Measurements from ENCODE around the gene RPS25.

The RPS25 gene

DNA sequence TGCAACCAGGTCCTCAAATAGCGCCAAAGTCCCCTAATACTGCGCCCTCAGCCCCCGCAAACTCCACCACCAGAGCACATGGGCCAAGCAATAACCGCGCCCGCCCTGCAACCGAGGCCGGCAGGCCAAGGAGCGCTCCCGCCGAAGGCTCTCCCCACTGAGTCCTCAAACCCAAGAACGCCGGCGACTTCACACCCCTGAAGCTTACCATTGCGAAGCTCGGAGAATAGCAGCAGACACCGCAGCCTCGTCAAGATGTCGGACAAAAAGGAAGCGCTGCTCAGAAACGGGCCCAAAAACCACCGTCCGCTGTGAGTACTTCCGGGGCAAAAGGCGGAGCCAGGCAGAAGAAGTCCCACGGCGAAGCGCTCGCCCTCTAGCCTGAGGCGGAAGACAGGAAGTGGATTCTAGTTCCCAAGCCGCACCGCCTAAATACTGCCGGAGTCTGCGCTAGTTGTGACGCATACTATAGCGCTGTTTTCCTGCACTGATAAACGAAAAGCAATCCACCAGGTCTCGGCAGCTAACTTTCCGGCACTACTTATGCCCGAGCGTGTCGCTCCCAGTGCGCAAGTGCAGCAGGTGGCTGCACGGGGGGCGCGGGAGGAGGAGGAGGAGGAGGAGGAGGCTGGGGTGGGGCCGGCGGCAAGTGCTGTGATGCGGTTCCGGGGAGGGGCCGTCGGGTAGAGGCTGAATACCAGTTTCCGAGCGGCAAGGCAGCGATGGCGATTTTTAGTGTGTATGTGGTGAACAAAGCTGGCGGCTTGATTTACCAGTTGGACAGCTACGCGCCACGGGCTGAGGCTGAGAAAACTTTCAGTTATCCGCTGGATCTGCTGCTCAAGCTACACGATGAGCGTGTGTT is at the start of gene RPS25, which contains the start of gene TRAPPC4:
RPS25 (minus strand) TSS at position 270 of the 865 bp plus-strand sequence; CDS start at position 211, 59 bp downstream.
TRAPPC4 (plus strand) TSS at position 693 of the 865 bp plus-strand sequence; CDS start at position 723, 30 bp downstream.
- H3K9me2 ChIP-seq (replicated peaks; ENCODE audit: control insufficient read depth, low read length) = no peaks in the 10 kb centered on the region
- peaks cover 75% of the 10 kb centered on the region for H3K36me3 ChIP-seq (ENCODE audit: control insufficient read depth, low read length)
- H3K4me2 ChIP-seq (ENCODE audit: low read length) = peak within 1 kb of the TSS; percentile 77
- TF ChIP-seq, protein P1, sequence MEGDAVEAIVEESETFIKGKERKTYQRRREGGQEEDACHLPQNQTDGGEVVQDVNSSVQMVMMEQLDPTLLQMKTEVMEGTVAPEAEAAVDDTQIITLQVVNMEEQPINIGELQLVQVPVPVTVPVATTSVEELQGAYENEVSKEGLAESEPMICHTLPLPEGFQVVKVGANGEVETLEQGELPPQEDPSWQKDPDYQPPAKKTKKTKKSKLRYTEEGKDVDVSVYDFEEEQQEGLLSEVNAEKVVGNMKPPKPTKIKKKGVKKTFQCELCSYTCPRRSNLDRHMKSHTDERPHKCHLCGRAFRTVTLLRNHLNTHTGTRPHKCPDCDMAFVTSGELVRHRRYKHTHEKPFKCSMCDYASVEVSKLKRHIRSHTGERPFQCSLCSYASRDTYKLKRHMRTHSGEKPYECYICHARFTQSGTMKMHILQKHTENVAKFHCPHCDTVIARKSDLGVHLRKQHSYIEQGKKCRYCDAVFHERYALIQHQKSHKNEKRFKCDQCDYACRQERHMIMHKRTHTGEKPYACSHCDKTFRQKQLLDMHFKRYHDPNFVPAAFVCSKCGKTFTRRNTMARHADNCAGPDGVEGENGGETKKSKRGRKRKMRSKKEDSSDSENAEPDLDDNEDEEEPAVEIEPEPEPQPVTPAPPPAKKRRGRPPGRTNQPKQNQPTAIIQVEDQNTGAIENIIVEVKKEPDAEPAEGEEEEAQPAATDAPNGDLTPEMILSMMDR (IDR thresholded peaks at IDR 0.05; ENCODE audit: low read depth, low read length, poor library complexity, severe bottlenecking) = peak; percentile 16
- no peak for TF ChIP-seq EZH2phosphoT487 (IDR thresholded peaks at IDR 0.05; ENCODE audit: borderline replicate concordance, low read length)
- H3K9me3 ChIP-seq (ENCODE audit: control insufficient read depth, insufficient read depth, low read length) = no peaks in the 10 kb centered on the region
- peaks cover 33% of the 10 kb centered on the region for H3K4me1 ChIP-seq (ENCODE audit: control insufficient read depth, low read length)
- H3K27me3 ChIP-seq (ENCODE audit: control insufficient read depth, low read length) = peaks cover 3% of the 10 kb centered on the region; the same call in 1 of the 2 replicates
- H3F3A ChIP-seq (ENCODE audit: control insufficient read depth, insufficient read depth) = peaks cover 47% of the 10 kb centered on the region
- peak within 1 kb of the TSS; percentile 93 for H3K27ac ChIP-seq (ENCODE audit: low read depth, low read length)
- H3K4me3 ChIP-seq (ENCODE audit: low read length) = peak within 1 kb of the TSS; percentile 96
- H3K79me2 ChIP-seq (ENCODE audit: control insufficient read depth, low read length) = peaks cover 71% of the 10 kb centered on the region
- H4K20me1 ChIP-seq (ENCODE audit: control insufficient read depth, insufficient read depth, low read depth, low read length) = peaks cover 6% of the 10 kb centered on the region; the same call in 1 of the 2 replicates

DNA sequence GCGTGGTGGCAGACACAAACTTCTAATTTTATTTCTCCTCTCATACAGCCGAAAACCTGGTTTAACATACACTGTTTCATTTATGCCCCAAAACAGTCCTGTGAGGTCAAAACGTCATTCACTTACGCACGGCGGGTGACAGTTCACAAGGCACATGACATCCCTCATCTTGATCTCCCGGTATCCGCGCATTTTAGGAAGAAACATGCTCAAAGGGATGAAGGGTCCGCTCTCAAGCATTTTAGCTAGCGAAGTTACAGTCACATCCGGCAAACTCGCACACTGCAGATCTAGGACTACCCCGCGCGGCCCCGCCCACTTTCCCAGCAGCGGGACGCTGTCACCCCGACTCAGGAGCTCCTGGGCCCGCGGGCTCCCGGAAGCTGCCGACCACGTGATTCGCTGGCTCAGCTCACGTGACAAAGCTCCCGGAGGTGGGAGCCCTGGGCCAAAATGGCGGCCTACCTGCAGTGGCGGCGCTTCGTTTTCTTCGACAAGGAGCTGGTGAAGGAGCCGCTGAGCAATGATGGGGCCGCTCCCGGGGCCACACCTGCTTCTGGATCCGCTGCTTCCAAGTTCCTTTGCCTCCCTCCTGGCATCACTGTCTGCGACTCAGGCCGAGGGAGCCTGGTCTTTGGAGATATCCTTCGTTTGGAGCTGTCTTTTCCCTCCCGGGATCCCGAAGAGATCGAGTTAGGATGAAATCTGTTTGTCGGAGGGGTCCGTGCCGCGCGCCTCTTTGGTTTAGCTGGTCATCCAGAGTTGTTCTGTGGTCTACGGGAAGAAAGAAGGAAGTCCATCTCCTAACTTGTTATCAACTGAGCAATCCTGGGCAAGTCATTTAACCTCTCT is 49.5 kb upstream of the RPS25 start, which contains the start of gene VPS11:
VPS11 (plus strand) TSS at position 448 of the 852 bp plus-strand sequence; CDS start at position 454, 6 bp downstream.
- Histone ChIP-seq H3K4me2 (ENCODE audit: low read length) (peak within 1 kb of the TSS; percentile 76), H3K9me3 (ENCODE audit: control insufficient read depth, insufficient read depth, low read length) (no peaks in the 10 kb centered on the region), H3K27me3 (ENCODE audit: control insufficient read depth, low read length) (no peaks in the 10 kb centered on the region), H3K36me3 (ENCODE audit: control insufficient read depth, low read length) (peaks cover 29% of the 10 kb centered on the region), H4K20me1 (ENCODE audit: control insufficient read depth, insufficient read depth, low read depth, low read length) (no peaks in the 10 kb centered on the region), H3F3A (ENCODE audit: control insufficient read depth, insufficient read depth) (peaks cover 7% of the 10 kb centered on the region; the same call in 1 of the 2 replicates), H3K4me1 (ENCODE audit: control insufficient read depth, low read length) (peaks cover 21% of the 10 kb centered on the region), H3K27ac (ENCODE audit: low read depth, low read length) (peak within 1 kb of the TSS; percentile 59), H3K79me2 (ENCODE audit: control insufficient read depth, low read length) (peaks cover 37% of the 10 kb centered on the region), H3K9me2 (replicated peaks; ENCODE audit: control insufficient read depth, low read length) (no peaks in the 10 kb centered on the region), H3K4me3 (ENCODE audit: low read length) (peak within 1 kb of the TSS; percentile 91)
- TF ChIP-seq EZH2phosphoT487 (IDR thresholded peaks at IDR 0.05; ENCODE audit: borderline replicate concordance, low read length) = no peak
- TF ChIP-seq, protein P1 (IDR thresholded peaks at IDR 0.05; ENCODE audit: low read depth, low read length, poor library complexity, severe bottlenecking) = no peak

DNA sequence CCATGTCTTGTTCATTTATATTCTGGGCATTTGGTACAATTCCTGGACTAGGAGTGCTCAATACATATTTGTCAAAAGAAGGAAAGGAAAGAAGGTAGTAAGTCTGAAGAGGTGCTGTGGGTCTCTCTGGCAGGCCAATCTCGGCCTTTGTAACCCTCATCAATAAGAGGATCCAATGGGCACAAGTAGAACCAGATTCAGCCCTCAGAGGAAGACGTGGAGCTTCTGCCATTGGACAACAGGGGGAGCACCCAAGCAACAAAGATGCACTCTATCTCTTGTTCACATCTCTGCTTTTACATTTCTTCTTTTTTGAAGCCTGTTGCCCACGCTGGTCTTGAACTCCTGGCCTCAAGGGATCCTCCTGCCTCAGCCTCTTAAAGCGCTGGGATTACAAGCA is 47.2 kb upstream of the RPS25 start:
- Histone ChIP-seq H3K9me3 (ENCODE audit: control insufficient read depth, insufficient read depth, low read length) (no peaks in the 10 kb centered on the region), H3K36me3 (ENCODE audit: control insufficient read depth, low read length) (peaks cover 12% of the 10 kb centered on the region), H3K4me2 (ENCODE audit: low read length) (peak overlapping the region; percentile 76), H4K20me1 (ENCODE audit: control insufficient read depth, insufficient read depth, low read depth, low read length) (no peaks in the 10 kb centered on the region), H3K9me2 (replicated peaks; ENCODE audit: control insufficient read depth, low read length) (no peaks in the 10 kb centered on the region), H3K79me2 (ENCODE audit: control insufficient read depth, low read length) (peaks cover 37% of the 10 kb centered on the region), H3K27me3 (ENCODE audit: control insufficient read depth, low read length) (no peaks in the 10 kb centered on the region), H3K4me3 (ENCODE audit: low read length) (peak overlapping the region; percentile 7; the same call in 1 of the 2 replicates), H3K4me1 (ENCODE audit: control insufficient read depth, low read length) (peaks cover 21% of the 10 kb centered on the region), H3K27ac (ENCODE audit: low read depth, low read length) (no peak overlapping the region), H3F3A (ENCODE audit: control insufficient read depth, insufficient read depth) (peaks cover 7% of the 10 kb centered on the region; the same call in 1 of the 2 replicates)
- TF ChIP-seq, protein P1 (IDR thresholded peaks at IDR 0.05; ENCODE audit: low read depth, low read length, poor library complexity, severe bottlenecking) = peak; percentile 74
- TF ChIP-seq EZH2phosphoT487 (IDR thresholded peaks at IDR 0.05; ENCODE audit: borderline replicate concordance, low read length) = no peak

Data from DOHH2 (cell line).